Mucosa of stomach (tissue), 1 donor: ENCODE measurements around the gene FAM234A.
A peak's percentile ranks its signal among the peaks of the same experiment; 100 is the strongest.
"Not testable (repeated sequence)": the region's sequence is repeated elsewhere in the genome, so short reads cannot be mapped to it uniquely, and the experiment has no call there.

Source experiments
- H3K27me3 ChIP-seq: one replicate; pipeline ENCODE4 v1.7.0; 2013; ENCODE audit warnings: mild to moderate bottlenecking, low read length; ENCODE audit not compliant: control insufficient read depth, insufficient read depth
- H3K36me3 ChIP-seq: one replicate; pipeline ENCODE4 v1.7.0; 2013; ENCODE audit warnings: low read length; ENCODE audit not compliant: control insufficient read depth, insufficient read depth
- H3K4me1 ChIP-seq: one replicate; pipeline ENCODE4 v1.7.0; 2013; ENCODE audit warnings: mild to moderate bottlenecking, low read length; ENCODE audit not compliant: control insufficient read depth, insufficient read depth
- H3K4me3 ChIP-seq: one replicate; pipeline ENCODE4 v1.7.0; 2013; ENCODE audit warnings: low read length
- H3K9ac ChIP-seq: one replicate; pipeline ENCODE4 v1.7.0; 2013; ENCODE audit warnings: mild to moderate bottlenecking, low read length, moderate library complexity
- H3K9me3 ChIP-seq: one replicate; pipeline ENCODE4 v1.7.0; 2013; ENCODE audit warnings: mild to moderate bottlenecking, low read length, moderate library complexity; ENCODE audit not compliant: control insufficient read depth
- donor health status: Pancreatic carcinoma.

The FAM234A gene

DNA sequence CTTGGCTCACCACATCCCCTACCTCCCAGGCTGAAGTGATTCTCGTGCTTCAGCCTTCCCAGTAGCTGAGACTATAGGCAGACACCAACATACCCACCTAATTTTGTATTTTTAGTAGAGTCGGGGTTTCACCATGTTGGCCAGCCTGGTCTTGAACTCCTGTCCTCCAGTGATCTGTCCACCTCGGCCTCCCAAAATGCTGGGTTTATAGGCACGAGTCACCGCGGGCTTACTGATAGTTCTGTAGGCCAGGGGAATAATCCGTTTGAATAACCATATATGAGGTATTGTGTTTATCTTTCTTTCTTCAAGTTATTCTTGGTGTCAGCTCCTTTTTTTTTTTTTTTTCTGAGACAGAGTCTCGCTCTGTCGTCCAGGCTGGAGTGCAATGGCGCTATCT, 7.7 kb downstream of the FAM234A start:
- Histone ChIP-seq H3K4me1 (peaks cover 5% of the 10 kb centered on the region), H3K27me3 (no peaks in the 10 kb centered on the region), H3K4me3 (no peak overlapping the region), H3K36me3 (no peaks in the 10 kb centered on the region), H3K9ac (no peak overlapping the region), H3K9me3 (no peaks in the 10 kb centered on the region)

- no peak overlapping the region for H3K4me3 ChIP-seq
- no peaks in the 10 kb centered on the region for H3K9me3 ChIP-seq
- no peaks in the 10 kb centered on the region for H3K36me3 ChIP-seq
- H3K4me1 ChIP-seq = peaks cover 5% of the 10 kb centered on the region
- no peaks in the 10 kb centered on the region for H3K27me3 ChIP-seq
- H3K9ac ChIP-seq = no peak overlapping the region
Observed at GRCh38 chr16:243348-243747, 8.7 kb downstream of the FAM234A start.

- Histone ChIP-seq H3K9me3 (no peaks in the 10 kb centered on the region), H3K4me3 (no peak overlapping the region), H3K4me1 (peaks cover 8% of the 10 kb centered on the region), H3K27me3 (no peaks in the 10 kb centered on the region), H3K9ac (no peak overlapping the region), H3K36me3 (no peaks in the 10 kb centered on the region)
Observed at GRCh38 chr16:245105-245504, 10.5 kb downstream of the FAM234A start.

GRCh38 chr16:247027-247426, 12.4 kb downstream of the FAM234A start:
- H3K9ac ChIP-seq = no peak overlapping the region
- no peaks in the 10 kb centered on the region for H3K9me3 ChIP-seq
- H3K36me3 ChIP-seq = no peaks in the 10 kb centered on the region
- no peaks in the 10 kb centered on the region for H3K27me3 ChIP-seq
- H3K4me3 ChIP-seq = no peak overlapping the region
- H3K4me1 ChIP-seq = peaks cover 11% of the 10 kb centered on the region

- H3K36me3 ChIP-seq = no peaks in the 10 kb centered on the region
- H3K4me3 ChIP-seq = no peak overlapping the region
- peaks cover 28% of the 10 kb centered on the region for H3K4me1 ChIP-seq
- H3K9me3 ChIP-seq = no peaks in the 10 kb centered on the region
- no peak overlapping the region for H3K9ac ChIP-seq
- H3K27me3 ChIP-seq = no peaks in the 10 kb centered on the region
Observed at GRCh38 chr16:249431-249830, 14.8 kb downstream of the FAM234A start.

DNA sequence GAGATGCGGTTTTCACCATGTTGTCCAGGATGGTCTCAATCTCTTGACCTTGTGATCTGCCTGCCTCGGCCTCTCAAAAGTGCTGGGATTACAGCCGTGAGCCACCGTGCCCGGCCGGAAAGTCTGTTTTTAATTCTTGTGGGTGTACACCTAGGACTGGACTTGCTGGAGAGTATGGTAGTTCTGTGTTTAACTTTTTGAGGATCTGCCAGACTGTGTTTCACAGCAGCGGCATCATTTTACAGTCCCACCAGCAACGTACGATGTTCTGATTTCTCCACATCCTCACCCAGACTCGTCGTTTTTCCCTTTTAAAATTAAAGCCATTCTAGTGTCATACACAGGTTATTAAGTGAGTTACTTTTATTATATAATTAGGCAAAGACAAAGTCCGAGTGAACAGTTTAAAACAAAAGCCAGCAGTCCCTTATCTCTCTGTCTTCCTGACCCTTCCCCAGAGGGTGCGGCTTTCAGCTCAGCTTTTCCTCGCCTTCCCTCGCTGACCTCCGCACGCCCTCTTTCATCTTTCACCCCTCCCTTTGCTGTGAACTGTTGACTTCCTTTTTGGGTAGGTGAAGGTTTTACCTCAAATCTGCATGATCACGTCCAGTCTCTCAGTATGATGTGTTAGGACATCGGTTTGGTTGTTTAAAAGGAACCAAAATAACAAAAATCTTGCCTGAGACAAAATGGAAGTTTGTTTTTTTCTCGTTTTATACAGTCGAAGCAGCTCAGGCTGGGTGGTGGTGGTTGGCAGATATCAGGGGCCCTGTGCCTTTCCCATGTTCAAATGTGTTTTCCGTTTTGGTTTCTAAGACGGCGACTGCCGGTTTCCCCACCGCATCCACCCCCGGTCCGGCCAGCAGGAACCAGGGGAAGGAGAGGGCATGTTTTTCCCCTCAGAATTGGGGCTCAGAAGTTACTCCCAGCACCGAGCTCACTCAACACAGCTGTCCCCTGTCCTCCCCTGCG, 18.0 kb downstream of the FAM234A start:
- H3K4me3 ChIP-seq = no peak overlapping the region

GRCh38 chr16:253833-254232, 19.2 kb downstream of the FAM234A start:
- Histone ChIP-seq H3K36me3 (no peaks in the 10 kb centered on the region), H3K9me3 (no peaks in the 10 kb centered on the region), H3K4me3 (no peak overlapping the region), H3K27me3 (no peaks in the 10 kb centered on the region), H3K4me1 (peaks cover 28% of the 10 kb centered on the region), H3K9ac (no peak overlapping the region)

More for the DNA sequence above, 18.0 kb downstream of the FAM234A start:
- Histone ChIP-seq H3K9me3 (no peaks in the 10 kb centered on the region), H3K36me3 (no peaks in the 10 kb centered on the region), H3K4me1 (peaks cover 28% of the 10 kb centered on the region), H3K27me3 (no peaks in the 10 kb centered on the region), H3K9ac (peak overlapping the region; percentile 28)

- Histone ChIP-seq H3K9ac (no peak overlapping the region), H3K4me3 (no peak overlapping the region), H3K27me3 (no peaks in the 10 kb centered on the region), H3K9me3 (no peaks in the 10 kb centered on the region), H3K36me3 (no peaks in the 10 kb centered on the region), H3K4me1 (peaks cover 28% of the 10 kb centered on the region)
Observed at GRCh38 chr16:254461-254860, 19.8 kb downstream of the FAM234A start.

- no peak overlapping the region for H3K4me3 ChIP-seq
- no peaks in the 10 kb centered on the region for H3K27me3 ChIP-seq
- H3K4me1 ChIP-seq = peaks cover 24% of the 10 kb centered on the region
- H3K9me3 ChIP-seq = no peaks in the 10 kb centered on the region
- H3K9ac ChIP-seq = no peak overlapping the region
- no peaks in the 10 kb centered on the region for H3K36me3 ChIP-seq
Observed at GRCh38 chr16:255183-255582, 20.6 kb downstream of the FAM234A start.

- H3K27me3 ChIP-seq, H3K9ac ChIP-seq, H3K9me3 ChIP-seq, H3K4me3 ChIP-seq, H3K36me3 ChIP-seq, H3K4me1 ChIP-seq: not testable (repeated sequence)
Observed at GRCh38 chr16:258091-258490, 23.5 kb downstream of the FAM234A start.

DNA sequence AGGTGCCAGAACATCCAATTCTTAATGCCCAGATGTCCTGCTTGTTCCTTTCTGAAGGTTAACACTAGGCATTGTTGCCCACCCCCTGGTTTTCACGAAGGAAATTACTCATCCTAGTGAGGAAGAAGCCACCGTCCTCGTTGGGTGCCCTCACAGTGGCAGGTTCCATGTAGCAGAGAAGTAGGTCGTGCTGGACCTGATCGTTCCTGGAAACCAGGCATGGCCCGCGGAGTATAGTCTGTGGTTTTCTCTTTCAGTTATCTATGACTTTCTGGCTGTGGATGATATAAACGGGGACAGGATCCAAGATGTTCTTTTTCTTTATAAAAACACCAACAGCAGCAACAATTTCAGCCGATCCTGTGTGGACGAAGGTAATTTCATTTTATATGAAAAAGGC, 24.6 kb downstream of the FAM234A start:
- no peak overlapping the region for H3K9ac ChIP-seq
- peaks cover under 1% of the 10 kb centered on the region for H3K4me1 ChIP-seq
- H3K36me3 ChIP-seq = no peaks in the 10 kb centered on the region
- no peaks in the 10 kb centered on the region for H3K9me3 ChIP-seq
- no peak overlapping the region for H3K4me3 ChIP-seq
- H3K27me3 ChIP-seq = no peaks in the 10 kb centered on the region

- no peaks in the 10 kb centered on the region for H3K36me3 ChIP-seq
- no peaks in the 10 kb centered on the region for H3K27me3 ChIP-seq
- no peaks in the 10 kb centered on the region for H3K9me3 ChIP-seq
- H3K9ac ChIP-seq = no peak overlapping the region
- no peak overlapping the region for H3K4me3 ChIP-seq
- H3K4me1 ChIP-seq = no peaks in the 10 kb centered on the region
Observed at GRCh38 chr16:259814-260253, 25.2 kb downstream of the FAM234A start.
